ENCODE results near the gene TMEM147.
A peak's percentile ranks its signal among the peaks of the same experiment; 100 is the strongest.

TMEM147 gene

GRCh38 chr19:35544110-35544802 is 1.2 kb upstream of the TMEM147 start (continued):
- TF ChIP-seq CTCF (tag by site-specific recombination; IDR thresholded peaks at IDR 0.05) (no peak), ZBTB49 (tag by site-specific recombination; IDR thresholded peaks at IDR 0.05; ENCODE audit: low read depth) (no peak), PATZ1 (tag by site-specific recombination; IDR thresholded peaks at IDR 0.05) (no peak), PRDM10 (tag by site-specific recombination; IDR thresholded peaks at IDR 0.05) (peak; percentile 25; the same call in 1 of the 2 replicates), ZNF175 (tag by site-specific recombination; IDR thresholded peaks at IDR 0.05) (no peak), ZNF488 (tag by site-specific recombination; IDR thresholded peaks at IDR 0.05) (no peak), ZBTB6 (tag by site-specific recombination; IDR thresholded peaks at IDR 0.05) (no peak), PRDM6 (tag by site-specific recombination; IDR thresholded peaks at IDR 0.05) (no peak)

GRCh38 chr19:35545855-35546381 is 492 bp downstream of the TMEM147 start:
- ChIA-PET CTCF (interaction anchor here (3.6 to 3.8 kb wide), 2 partner anchors 12 to 36 kb away, joined by 48 to 53 read pairs; no protein-coding TSS in a partner anchor), POLR2A (interaction anchor here (0.8 kb wide), 1 partner anchor 10 kb away, joined by 3 read pairs; no protein-coding TSS in a partner anchor)
- no peaks in the 10 kb centered on the region for H3K9me3 ChIP-seq (ENCODE audit: control insufficient read depth, insufficient read depth, low read depth, low read length)
- peaks cover 43 to 65% of the 10 kb centered on the region in 2 experiments for H3K36me3 ChIP-seq (ENCODE audit: control insufficient read depth in 2 of 2, insufficient read depth in 1 of 2, low read length in 2 of 2)
- H3K4me1 ChIP-seq (ENCODE audit: control insufficient read depth, insufficient read depth, low read length) = peaks cover 16% of the 10 kb centered on the region
- H3K4me3 ChIP-seq (ENCODE audit: low read depth, low read length) = peak overlapping the region; percentile 62
- H3K27ac ChIP-seq (ENCODE audit: extremely low read depth, low read depth, low read length) = peak overlapping the region; percentile 94
- peak; percentile 60 for TF ChIP-seq KLF1 (tag by site-specific recombination; IDR thresholded peaks at IDR 0.05)
- TF ChIP-seq ZNF623 (tag by site-specific recombination; IDR thresholded peaks at IDR 0.05) = no peak
- no peak for TF ChIP-seq ZNF354C (tag by site-specific recombination; IDR thresholded peaks at IDR 0.05; ENCODE audit: borderline replicate concordance, low read depth)
- no peak; the same call in 1 of the 2 replicates for TF ChIP-seq ZNF391 (tag by site-specific recombination; IDR thresholded peaks at IDR 0.05; ENCODE audit: borderline replicate concordance, low read depth)
- TF ChIP-seq SP3 (tag by site-specific recombination; IDR thresholded peaks at IDR 0.05) = peak; percentile 89
- no peak for TF ChIP-seq SCRT1 (tag by site-specific recombination; IDR thresholded peaks at IDR 0.05; ENCODE audit: borderline replicate concordance)
- TF ChIP-seq ZNF23 (tag by site-specific recombination; IDR thresholded peaks at IDR 0.05; ENCODE audit: borderline replicate concordance) = no peak
- no peak for TF ChIP-seq ZBTB7A (tag by site-specific recombination; IDR thresholded peaks at IDR 0.05; ENCODE audit: low read depth)
- peak; percentile 62; the same call in 1 of the 2 replicates for TF ChIP-seq ZNF600 (tag by site-specific recombination; IDR thresholded peaks at IDR 0.05)
- no peak for TF ChIP-seq ZNF555 (tag by site-specific recombination; conservative IDR thresholded peaks at IDR 0.05)
- TF ChIP-seq ZNF366 (tag by site-specific recombination; conservative IDR thresholded peaks at IDR 0.05) = no peak
- peak; percentile 37; the same call in 1 of the 2 replicates for TF ChIP-seq ZNF341 (tag by site-specific recombination; IDR thresholded peaks at IDR 0.05; ENCODE audit: low read depth)

Measured in HEK293 (cell line).